Heart right ventricle (tissue), 16 donors: Measurements from ENCODE around the gene PDE7B. TPM values are rescaled to one million over a fixed set of nuclear protein-coding genes. Genes with fewer than 3 reads are reported as not detected.
A peak's percentile ranks its signal among the peaks of the same experiment; 100 is the strongest.
"Not testable (repeated sequence)": the region's sequence is repeated elsewhere in the genome, so short reads cannot be mapped to it uniquely, and the experiment has no call there.

ENCODE experiments used
- ATAC-seq, 8 donors: fragments of 200-7000 bp; cut with Tn5 transposase; one replicate each; pipeline ENCODE4 v1.9.1; 2020; ENCODE audit warnings: mild to moderate bottlenecking in 8 of 8, moderate library complexity in 8 of 8, moderate number of reproducible peaks in 1 of 8
- DNase-seq, 2 donors: peaks; one replicate each; pipeline ENCODE4 v3.0.0-alpha.2; 2020
- H3K27ac ChIP-seq, 10 donors: fragments of 200-600 bp; sonication (generic) in 2 of 10; one replicate each; pipeline versions ENCODE4 v1.5.0 to v1.8.0; 2020 to 2022; ENCODE audit warnings: mild to moderate bottlenecking in 3 of 10
- H3K27me3 ChIP-seq, 7 donors: fragments of 200-600 bp; one replicate each; pipeline ENCODE4 v1.8.0; 2021 to 2022; ENCODE audit warnings: mild to moderate bottlenecking in 2 of 7
- H3K36me3 ChIP-seq, 9 donors: fragments of 200-600 bp; sonication (generic) in 1 of 9; one replicate each; pipeline versions ENCODE4 v1.5.0 to v1.8.0; 2020 to 2022; ENCODE audit warnings: mild to moderate bottlenecking in 2 of 9
- H3K4me1 ChIP-seq, 9 donors: fragments of 200-600 bp; sonication (generic) in 1 of 9; one replicate each; pipeline versions ENCODE4 v1.5.0 to v1.8.0; 2020 to 2022; ENCODE audit warnings: mild to moderate bottlenecking in 4 of 9
- H3K4me3 ChIP-seq, 10 donors: fragments of 200-600 bp; sonication (generic) in 2 of 10; one replicate each; pipeline versions ENCODE4 v1.5.0 to v1.8.0; 2020 to 2022; ENCODE audit warnings: mild to moderate bottlenecking in 7 of 10, moderate library complexity in 2 of 10
- H3K9me3 ChIP-seq, 11 donors: fragments of 200-600 bp in 10 of 11; sonication (generic) in 2 of 11; one replicate each; pipeline versions ENCODE4 v1.5.0 to v1.8.0; 2013 to 2022; ENCODE audit warnings: mild to moderate bottlenecking in 2 of 11, control low read depth in 1 of 11, moderate library complexity in 1 of 11
- CTCF ChIP-seq, 9 donors: fragments of 200-600 bp; sonication (generic) in 2 of 9; IDR thresholded peaks; one replicate each; pipeline versions ENCODE4 v1.5.0 to v1.8.0; 2021 to 2022; ENCODE audit warnings: antibody characterized with exemption in 9 of 9, mild to moderate bottlenecking in 5 of 9, moderate library complexity in 1 of 9
- WGBS, 2 donors: extraction: QIAGEN DNeasy Blood & Tissue Kit; methylation state at CpG; one replicate each; pipeline ENCODE4 v1.1.7; 2013; ENCODE audit warnings: inconsistent platforms in 1 of 2; 5-methylcytosine and 5-hydroxymethylcytosine counted together
- intact Hi-C, 10 donors: fragments of 100-400 bp; cut with DNase I; formaldehyde crosslinking; loops; one replicate each; pipeline versions ENCODE4 v1.11.1 to v1.14.2; 2022
- polyA plus RNA-seq, 2 donors: library from polyadenylated mRNA; stranded (reverse); fragments of 200-250 nt; gene quantifications; one replicate each; pipeline ENCODE4 v1.2.3, GENCODE V29; 2013
- total RNA-seq, 10 donors: library from RNA; stranded (reverse); fragmentation: NEBNext Ultra II Directional in 3 of 10; extraction: Animal tissue kit (Norgen Biotek cat#: 25700) in 3 of 10; gene quantifications; one replicate each; pipeline versions ENCODE4 v1.2.1 to v1.2.4, GENCODE V29; 2021 to 2023
- donor health status: Arrhythmogenic right ventricular cardiomyopathy.
- donor health status: ischemic (EF 13 %, LVEDD 7.1; RV severe dilation, severe dysfunction).
- donor health status: healthy with polysubstance abuse.
- donor health status: DM: no; HTN: yes; CAD: no.
- donor health status: DM: no; HTN: no; CAD: no.
- donor health status: ischemic (EF 25% LVEDD 6.9; RV normal size, moderate dysfunction).
- donor health status: ischemic (EF 25% LVEDD 5.7; RV mildly dilated, moderate dysfunction).
- donor health status: healthy.
- donor health status: DM: yes; HTN: yes; CAD: no.
- donor health status: Ischemic cardiomyopathy.
- donor health status: ischemic (EF 35%, LVEDD 5.7; RV mildly dilated, moderate dysfunction).
- donor health status: nonischemic (EF 11% LVEDD 7.7; RV severe dilation, severe dysfunction).
- donor health status: DM: yes; HTN: yes; CAD: no.
- donor health status: PGD.
- donor health status: ischemic (EF 29% LVEDD 5.4; RV normal size, mild dysfunction).
- donor health status: nonischemic (EF 23%, LVEDD 6.1; RV moderate dilation, normal function).

PDE7B gene
- total and polyA plus RNA-seq, 12 donors = 3.7 to 19.6 (median 10.8) TPM

- no peak for TF ChIP-seq CTCF (IDR thresholded peaks at IDR 0.05)
- no peak for ATAC-seq
- peaks cover 0 to 4% (median 0%) of the 10 kb centered on the region in 9 donors for H3K4me1 ChIP-seq
- H3K9me3 ChIP-seq = peaks cover 0 to 15% (median 6%) of the 10 kb centered on the region in 11 donors
- H3K27me3 ChIP-seq = no peaks in the 10 kb centered on the region
- DNase-seq = no peak
- H3K27ac ChIP-seq = no peak overlapping the region
- intact Hi-C loops = no loop called here
- H3K4me3 ChIP-seq = no peak overlapping the region
- 84 to 85% methylated on average over 10 of the region's 10 CpGs for WGBS, 2 donors
- no peaks in the 10 kb centered on the region for H3K36me3 ChIP-seq
Measured at GRCh38 chr6:136216503-136217401, 365.3 kb downstream of the PDE7B start.

- not testable (repeated sequence) for ATAC-seq, H3K4me3 ChIP-seq, DNase-seq, H3K27me3 ChIP-seq, H3K36me3 ChIP-seq, H3K27ac ChIP-seq
- peaks cover 0 to 11% (median 4%) of the 10 kb centered on the region in 11 donors for H3K9me3 ChIP-seq
- intact Hi-C loops = loop anchor here in 9 of 10 donors (2.0 to 10.0 kb wide), 12 partner anchors 188 to 720 kb away; no protein-coding TSS in a partner anchor
- WGBS, 2 donors = 94 to 96% methylated on average over 4 of the region's 4 CpGs
- peaks cover 0 to 18% (median 5%) of the 10 kb centered on the region in 9 donors for H3K4me1 ChIP-seq
Measured at GRCh38 chr6:136224974-136225373, 373.5 kb downstream of the PDE7B start.

- no peak overlapping the region for H3K4me3 ChIP-seq
- no peak for TF ChIP-seq CTCF (IDR thresholded peaks at IDR 0.05)
- no peaks in the 10 kb centered on the region for H3K27me3 ChIP-seq
- ATAC-seq (no peak), DNase-seq (no peak)
- H3K36me3 ChIP-seq = no peaks in the 10 kb centered on the region
- peaks cover 0 to 18% (median 5%) of the 10 kb centered on the region in 9 donors for H3K4me1 ChIP-seq
- 73 to 75% methylated on average over 5 of the region's 5 CpGs for WGBS, 2 donors
- intact Hi-C loops = loop anchor here in 9 of 10 donors (2.0 to 10.0 kb wide), 12 partner anchors 188 to 721 kb away; no protein-coding TSS in a partner anchor
- peaks cover 0 to 6% (median 0%) of the 10 kb centered on the region in 11 donors for H3K9me3 ChIP-seq
- peak overlapping the region in 1 of 10 donors; percentile 28 for H3K27ac ChIP-seq
Measured at GRCh38 chr6:136225496-136225895, 374.0 kb downstream of the PDE7B start.

GRCh38 chr6:136226027-136226673 lies 374.6 kb downstream of the PDE7B start:
- Histone ChIP-seq H3K4me3 (peak overlapping the region in 7 of 10 donors; percentile 16 to 40 (median 34)), H3K27me3 (no peaks in the 10 kb centered on the region), H3K9me3 (peaks cover 0 to 5% (median 0%) of the 10 kb centered on the region in 11 donors), H3K36me3 (no peaks in the 10 kb centered on the region), H3K4me1 (peaks cover 0 to 18% (median 5%) of the 10 kb centered on the region in 9 donors), H3K27ac (peak overlapping the region in 5 of 10 donors; percentile 5 to 36 (median 23))
- intact Hi-C loops = loop anchor here (1.0 to 10.0 kb wide), 16 partner anchors 189 to 721 kb away; no protein-coding TSS in a partner anchor
- 19 to 26% methylated on average over 12 of the region's 12 CpGs for WGBS, 2 donors
- ATAC-seq = peak; percentile 63 to 95 (median 86)
- TF ChIP-seq CTCF (IDR thresholded peaks at IDR 0.05) = peak; percentile 99 to 100 (median 100)
- DNase-seq = peak in 1 of 2 donors; percentile 50
